Activated naive CD4-positive, alpha-beta T cell treated with Interleukin-2 at 50 U/mL for 16 hours (primary cell): ENCODE data around the gene GNAQ.
"Not testable (repeated sequence)": the region's sequence is repeated elsewhere in the genome, so short reads cannot be mapped to it uniquely, and the experiment has no call there.

Experiments
- DNase-seq: peaks from one replicate; pipeline ENCODE4 v3.0.0-alpha.2; 2020

GNAQ gene

GRCh38 chr9:77806741-77807140 is 224.9 kb downstream of the GNAQ start:
- no peak for DNase-seq

DNA sequence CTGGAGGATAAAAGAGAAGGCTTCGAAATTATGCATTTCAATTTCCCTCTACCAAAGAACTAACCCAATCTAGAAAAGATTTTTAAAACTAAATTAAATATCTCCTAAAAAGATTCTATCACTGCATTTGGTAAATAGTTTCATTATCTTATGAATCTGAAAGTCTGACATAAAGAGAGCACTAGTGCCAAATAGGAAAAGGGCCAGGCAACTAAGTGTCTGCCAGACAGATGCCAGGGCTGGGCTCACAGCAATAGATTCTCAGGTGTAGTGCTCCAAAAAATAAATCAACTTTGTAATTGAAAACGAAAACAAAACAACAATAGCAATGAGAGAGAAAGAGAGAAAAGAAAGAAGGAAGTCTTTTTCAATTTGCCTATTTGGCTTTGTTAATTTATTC is 225.8 kb downstream of the GNAQ start:
- no peak for DNase-seq

- no peak for DNase-seq
Measured at GRCh38 chr9:77803423-77803822, 228.2 kb downstream of the GNAQ start.

GRCh38 chr9:77802515-77803293 is 228.9 kb downstream of the GNAQ start:
- DNase-seq, result no peak

- no peak for DNase-seq
Measured at GRCh38 chr9:77802064-77802463, 229.5 kb downstream of the GNAQ start.

DNA sequence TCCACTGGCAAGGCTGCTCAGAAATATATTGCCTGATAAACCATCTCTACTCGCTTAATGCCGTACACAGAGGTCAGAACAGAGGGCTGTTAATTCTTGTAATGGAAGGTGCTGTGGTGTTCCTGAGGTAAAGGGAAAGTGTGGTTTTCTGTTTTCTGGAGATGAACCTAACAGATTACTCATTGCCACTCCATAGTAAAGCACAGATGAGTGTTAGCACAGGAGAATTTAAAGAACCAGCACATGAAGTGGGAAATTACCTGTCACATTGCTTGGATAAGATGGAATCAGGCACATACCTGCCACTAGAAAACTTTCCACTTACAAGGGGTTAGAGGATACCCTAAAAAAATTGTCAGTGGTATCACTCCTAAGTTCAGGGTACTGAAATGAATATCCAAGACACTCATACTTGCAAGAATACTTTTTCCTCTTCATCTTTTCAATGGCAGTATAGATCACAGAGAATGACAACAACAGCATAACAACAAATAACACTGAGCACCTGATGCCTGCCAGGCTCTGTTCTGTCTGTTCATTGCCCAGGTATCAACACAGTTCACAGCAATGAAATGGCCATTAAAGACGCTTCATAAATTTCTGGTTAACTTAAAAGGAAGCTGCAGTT is 230.6 kb downstream of the GNAQ start:
- DNase-seq, result no peak

- no peak for DNase-seq
Measured at GRCh38 chr9:77798140-77798539, 233.5 kb downstream of the GNAQ start.

- no peak for DNase-seq
Measured at GRCh38 chr9:77794985-77795384, 236.6 kb downstream of the GNAQ start.

- DNase-seq, result no peak
Measured at GRCh38 chr9:77793849-77794248, 237.8 kb downstream of the GNAQ start.

- DNase-seq, result no peak
Measured at GRCh38 chr9:77789891-77790290, 241.7 kb downstream of the GNAQ start.

DNA sequence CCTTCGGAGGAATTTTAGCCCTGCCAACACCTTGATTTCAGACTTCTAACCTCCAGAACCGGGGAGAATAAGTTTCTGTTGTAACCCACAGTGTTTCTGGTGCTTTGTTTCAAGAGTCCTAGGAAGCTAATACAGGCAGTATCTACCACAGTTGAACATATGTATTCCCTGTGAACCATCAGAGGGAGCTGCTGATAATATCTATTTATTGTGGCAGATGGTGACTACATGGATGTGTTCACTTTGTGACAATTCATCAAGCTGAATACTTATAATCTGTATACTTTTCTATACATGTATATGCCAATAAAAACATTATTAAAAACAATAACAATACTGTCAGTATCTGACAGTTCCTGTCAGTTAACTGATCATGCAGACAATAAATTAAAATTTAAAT is 246.3 kb downstream of the GNAQ start:
- DNase-seq, result no peak

DNA sequence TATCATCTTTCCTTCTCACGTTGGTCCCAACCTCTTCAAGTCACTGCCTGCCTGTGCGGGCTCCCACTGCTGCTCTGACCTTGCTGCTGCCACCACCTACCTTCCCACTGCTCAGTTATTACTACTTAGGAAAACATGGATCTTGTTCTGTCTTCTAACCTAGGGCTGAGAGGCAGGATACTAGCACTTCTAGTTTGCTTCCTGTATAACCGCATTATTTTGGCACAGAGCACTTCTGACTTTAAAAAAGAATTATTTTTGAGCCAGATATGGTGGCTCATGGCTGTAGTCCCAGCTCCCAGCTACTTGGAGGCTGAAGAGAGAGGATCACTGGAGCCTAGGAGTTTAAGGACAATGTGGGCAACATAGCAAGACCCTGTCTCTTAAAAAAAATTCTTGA is 248.1 kb downstream of the GNAQ start:
- no peak for DNase-seq

DNA sequence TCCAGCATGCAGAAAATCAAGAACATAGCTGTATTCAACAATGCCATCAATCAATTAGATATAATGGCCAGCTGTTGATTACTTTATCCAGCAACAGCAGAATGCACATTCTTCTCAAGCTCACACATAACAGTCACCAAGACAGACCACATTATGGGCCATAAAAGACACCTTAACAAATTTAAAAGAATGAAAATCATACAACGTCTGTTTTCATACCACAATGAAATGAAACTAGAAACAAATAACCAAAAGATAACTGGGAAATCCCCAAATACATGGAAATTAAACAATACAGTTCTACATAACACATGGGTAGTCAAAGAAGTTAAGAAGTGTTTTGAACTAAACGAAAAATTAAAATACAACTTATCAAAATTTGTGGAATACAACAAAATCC is 252.6 kb downstream of the GNAQ start:
- no peak for DNase-seq

- DNase-seq, result no peak
Measured at GRCh38 chr9:77773381-77773780, 258.2 kb downstream of the GNAQ start.

GRCh38 chr9:77772646-77773045 is 259.0 kb downstream of the GNAQ start:
- DNase-seq, result no peak

DNA sequence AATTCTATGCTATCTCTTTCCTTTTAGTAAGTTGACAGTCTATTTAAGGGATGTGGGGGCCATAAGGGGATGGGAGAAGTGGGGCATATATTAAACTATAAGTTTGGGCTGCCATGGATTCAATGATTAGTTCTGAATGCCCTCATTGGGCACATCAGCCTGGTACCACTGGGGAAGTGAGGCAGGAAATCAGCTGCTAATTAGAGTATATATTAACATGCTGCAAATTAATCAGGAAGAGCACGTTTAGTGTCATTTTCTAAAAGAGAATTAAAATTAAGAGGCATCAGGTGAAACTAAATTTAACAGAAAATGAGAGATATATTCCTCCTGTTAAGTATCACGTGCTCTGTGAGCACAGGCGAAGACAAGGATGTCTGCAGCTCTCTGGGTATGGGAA is 260.4 kb downstream of the GNAQ start:
- DNase-seq, result no peak

DNA sequence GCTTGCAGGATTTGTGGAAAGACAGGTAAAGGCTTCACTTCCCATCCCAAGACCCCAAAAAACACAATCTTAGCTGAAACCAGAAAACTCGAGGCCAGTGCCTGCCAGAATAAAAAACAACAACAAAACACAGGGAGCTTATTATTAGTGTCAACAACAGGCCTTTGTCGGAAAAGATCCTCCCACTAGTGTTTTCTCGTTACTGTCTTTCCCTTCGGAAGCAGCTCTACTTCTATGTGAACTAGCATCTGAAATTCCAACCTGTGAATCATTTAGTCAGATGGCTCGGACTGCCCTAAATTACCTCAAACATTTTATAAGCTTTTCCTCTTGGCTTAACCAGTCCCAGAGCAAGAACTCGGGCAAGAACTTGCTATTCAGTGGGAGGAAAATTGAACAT is 261.3 kb downstream of the GNAQ start:
- DNase-seq, result no peak

GRCh38 chr9:77769246-77769645 is 262.4 kb downstream of the GNAQ start:
- no peak for DNase-seq

GRCh38 chr9:77766587-77766986 is 265.0 kb downstream of the GNAQ start:
- DNase-seq, result no peak

DNA sequence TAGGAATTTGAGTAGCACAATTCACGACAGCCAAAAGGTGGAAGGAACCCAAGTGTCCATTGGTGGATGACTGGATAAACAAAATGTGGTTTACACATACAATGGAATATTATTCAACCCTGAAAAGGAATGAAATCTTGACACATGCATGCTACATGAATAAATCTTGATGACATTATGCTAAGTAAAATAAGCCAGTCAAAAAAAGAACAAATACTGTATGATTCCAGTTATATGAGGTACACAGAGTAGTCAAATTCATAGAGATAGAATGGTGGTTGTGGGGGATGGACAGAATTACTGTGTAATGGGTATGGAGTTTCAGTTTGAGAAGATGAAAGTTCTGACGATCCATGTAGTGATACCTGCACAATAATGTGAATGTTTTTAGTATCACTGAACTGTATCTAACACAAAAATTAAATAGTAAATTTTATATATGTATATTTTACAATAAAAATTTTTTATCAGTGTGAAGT is 265.8 kb downstream of the GNAQ start:
- DNase-seq, result no peak

DNA sequence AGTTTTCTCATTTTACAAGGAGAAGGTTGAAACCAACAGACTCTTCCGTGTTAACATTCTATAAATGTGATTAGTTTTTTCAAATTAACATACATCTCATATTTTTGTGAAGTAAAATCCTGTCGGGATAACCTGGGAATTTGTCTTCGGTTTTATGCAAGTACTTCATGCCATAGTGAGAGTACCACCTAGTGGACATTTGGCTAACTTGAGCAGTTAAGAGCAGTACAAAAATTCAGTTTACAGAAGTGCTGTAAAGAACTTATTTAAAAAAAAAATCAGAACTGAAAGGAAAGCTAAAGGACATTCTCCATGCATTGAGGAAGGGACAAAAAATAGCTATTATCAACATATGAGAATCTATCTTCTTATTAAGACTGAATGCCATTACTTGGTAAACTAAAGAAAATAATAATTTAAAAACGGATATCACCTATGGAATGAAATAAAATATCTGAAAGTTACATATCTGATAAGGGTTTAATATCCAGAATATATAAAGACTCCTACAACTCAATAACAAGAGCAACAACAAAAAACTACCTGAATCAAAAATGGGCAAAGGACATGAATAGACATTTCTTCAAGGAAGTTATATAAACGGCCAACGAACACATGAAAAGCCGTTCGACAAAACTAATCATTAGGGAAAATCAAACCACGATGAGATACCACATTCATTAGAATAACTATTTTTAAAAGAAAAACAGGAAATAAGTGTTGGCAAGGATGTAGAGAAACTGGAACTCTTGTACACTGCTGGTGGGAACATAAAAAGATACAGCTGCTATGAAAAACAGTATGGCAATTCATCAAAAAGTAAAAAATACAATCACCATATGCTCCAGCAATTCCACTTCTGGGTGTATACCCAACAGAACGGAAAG is 266.5 kb downstream of the GNAQ start:
- DNase-seq, result no peak

GRCh38 chr9:77763566-77763965 is 268.0 kb downstream of the GNAQ start:
- no peak for DNase-seq

- DNase-seq, result not testable (repeated sequence)
Measured at GRCh38 chr9:77760919-77761318, 270.7 kb downstream of the GNAQ start.

DNA sequence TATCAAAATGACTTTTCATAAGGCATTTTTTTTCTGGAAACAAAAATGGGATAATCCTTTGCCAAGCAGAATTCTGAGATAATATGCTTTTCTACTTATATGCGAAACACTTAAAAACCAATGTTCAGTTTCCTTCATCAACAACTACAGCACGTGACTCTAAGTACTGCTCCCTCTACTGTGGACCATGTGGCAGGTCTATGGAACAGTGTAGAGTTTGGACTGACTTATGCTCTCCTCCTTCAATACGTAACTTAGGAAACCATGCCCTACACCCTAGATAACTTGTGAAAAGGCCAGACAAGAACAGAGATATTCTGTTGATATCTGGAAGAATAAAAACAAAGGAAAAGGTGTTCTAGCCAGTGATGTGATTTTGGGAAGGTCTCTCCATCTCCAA is 272.2 kb downstream of the GNAQ start:
- no peak for DNase-seq
